ENCODE measurements around the gene TRMT11. TPM values are rescaled to one million over a fixed set of nuclear protein-coding genes. Genes with fewer than 3 reads are reported as not detected.

The TRMT11 gene
- total and polyA plus RNA-seq, 2 donors from 2014 or later: 10.6 to 25.1 TPM

DNA sequence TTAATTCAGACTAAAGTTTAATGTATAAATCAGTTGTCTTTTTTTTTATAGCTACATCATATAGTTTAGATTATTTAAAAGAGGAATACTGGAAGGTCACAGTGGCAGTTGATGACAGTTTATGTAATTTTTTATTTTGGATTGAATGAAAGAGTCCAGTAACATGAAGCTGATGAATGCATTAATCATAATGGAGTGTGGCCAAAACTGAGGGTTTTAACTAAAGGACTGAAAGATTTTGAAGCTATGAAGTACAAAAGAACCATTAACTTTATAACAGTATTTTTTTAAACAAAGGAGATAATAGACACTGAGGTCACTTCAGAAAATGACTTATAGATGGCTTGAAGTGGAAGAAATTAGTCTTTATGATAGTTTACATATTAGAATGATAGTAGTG is 41.3 kb downstream of the TRMT11 start:
- no peaks in the 10 kb centered on the region for H3K9me3 ChIP-seq (ENCODE audit: control insufficient read depth in 2 of 3, insufficient read depth in 1 of 3, low read length in 3 of 3)
- H3K4me1 ChIP-seq (ENCODE audit: control insufficient read depth in 2 of 3, insufficient read depth in 2 of 3, low read depth in 1 of 3, low read length in 3 of 3): no peaks in the 10 kb centered on the region
- intact Hi-C loops (cut with DNase I): no loop called here
- no peak overlapping the region for H3K27ac ChIP-seq (ENCODE audit: low read depth in 2 of 2, low read length in 2 of 2)
- no peak for DNase-seq
- H3K9ac ChIP-seq (ENCODE audit: low read length in 3 of 3): no peak overlapping the region
- FAIRE-seq: no peak
- H3K27me3 ChIP-seq (ENCODE audit: control insufficient read depth, insufficient read depth, low read length): no peaks in the 10 kb centered on the region
- peaks cover 0 to 10% (median 9%) of the 10 kb centered on the region in 3 donors for H3K36me3 ChIP-seq (ENCODE audit: control insufficient read depth in 2 of 3, insufficient read depth in 3 of 3, low read length in 3 of 3)
- no peak overlapping the region for H3K4me3 ChIP-seq (ENCODE audit: low read length in 3 of 3)
- TF ChIP-seq, protein P1, sequence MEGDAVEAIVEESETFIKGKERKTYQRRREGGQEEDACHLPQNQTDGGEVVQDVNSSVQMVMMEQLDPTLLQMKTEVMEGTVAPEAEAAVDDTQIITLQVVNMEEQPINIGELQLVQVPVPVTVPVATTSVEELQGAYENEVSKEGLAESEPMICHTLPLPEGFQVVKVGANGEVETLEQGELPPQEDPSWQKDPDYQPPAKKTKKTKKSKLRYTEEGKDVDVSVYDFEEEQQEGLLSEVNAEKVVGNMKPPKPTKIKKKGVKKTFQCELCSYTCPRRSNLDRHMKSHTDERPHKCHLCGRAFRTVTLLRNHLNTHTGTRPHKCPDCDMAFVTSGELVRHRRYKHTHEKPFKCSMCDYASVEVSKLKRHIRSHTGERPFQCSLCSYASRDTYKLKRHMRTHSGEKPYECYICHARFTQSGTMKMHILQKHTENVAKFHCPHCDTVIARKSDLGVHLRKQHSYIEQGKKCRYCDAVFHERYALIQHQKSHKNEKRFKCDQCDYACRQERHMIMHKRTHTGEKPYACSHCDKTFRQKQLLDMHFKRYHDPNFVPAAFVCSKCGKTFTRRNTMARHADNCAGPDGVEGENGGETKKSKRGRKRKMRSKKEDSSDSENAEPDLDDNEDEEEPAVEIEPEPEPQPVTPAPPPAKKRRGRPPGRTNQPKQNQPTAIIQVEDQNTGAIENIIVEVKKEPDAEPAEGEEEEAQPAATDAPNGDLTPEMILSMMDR (IDR thresholded peaks at IDR 0.05; ENCODE audit: borderline replicate concordance, extremely low read depth, insufficient read depth): no peak

DNA sequence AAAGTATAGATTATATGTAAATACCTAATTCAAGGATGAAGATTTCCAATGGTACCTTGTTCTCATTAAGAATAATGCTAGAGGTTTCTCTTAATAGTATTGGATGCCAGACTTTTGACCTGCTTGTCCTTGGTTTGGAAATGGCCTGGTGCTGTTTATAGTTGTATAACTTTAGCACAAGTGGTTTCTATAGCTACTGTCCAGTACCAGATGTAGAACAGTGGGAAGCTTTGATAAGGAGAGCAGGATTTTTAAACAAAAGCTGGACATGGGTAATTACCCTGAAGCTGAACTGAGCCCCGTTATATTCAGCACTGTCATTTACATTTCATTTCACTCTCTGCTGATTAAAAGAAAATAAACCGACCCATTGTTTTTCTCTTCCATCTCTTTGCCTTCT is 43.7 kb downstream of the TRMT11 start:
- Histone ChIP-seq H3K36me3 (ENCODE audit: control insufficient read depth in 2 of 3, insufficient read depth in 3 of 3, low read length in 3 of 3) (peaks cover 0 to 3% (median 0%) of the 10 kb centered on the region in 3 donors), H3K9ac (ENCODE audit: low read length in 3 of 3) (no peak overlapping the region), H3K4me1 (ENCODE audit: control insufficient read depth in 2 of 3, insufficient read depth in 2 of 3, low read depth in 1 of 3, low read length in 3 of 3) (no peaks in the 10 kb centered on the region), H3K9me3 (ENCODE audit: control insufficient read depth in 2 of 3, insufficient read depth in 1 of 3, low read length in 3 of 3) (no peaks in the 10 kb centered on the region), H3K27ac (ENCODE audit: low read depth in 2 of 2, low read length in 2 of 2) (no peak overlapping the region), H3K27me3 (ENCODE audit: control insufficient read depth, insufficient read depth, low read length) (no peaks in the 10 kb centered on the region), H3K4me3 (ENCODE audit: low read length in 3 of 3) (no peak overlapping the region)
- TF ChIP-seq, protein P1 (IDR thresholded peaks at IDR 0.05; ENCODE audit: borderline replicate concordance, extremely low read depth, insufficient read depth): no peak
- FAIRE-seq (no peak), DNase-seq (no peak)
- intact Hi-C loops (cut with DNase I): no loop called here

GRCh38 chr6:126033696-126034095 is 47.4 kb downstream of the TRMT11 start:
- intact Hi-C loops (cut with DNase I): no loop called here

More at GRCh38 chr6:126033696-126034095, 47.4 kb downstream of the TRMT11 start:
- H3K9ac ChIP-seq (ENCODE audit: low read length in 3 of 3): no peak overlapping the region
- FAIRE-seq (peak; percentile 74), DNase-seq (peak in 3 of 5 donors; percentile 41 to 95 (median 86))
- no peak overlapping the region for H3K27ac ChIP-seq (ENCODE audit: low read depth in 2 of 2, low read length in 2 of 2)
- no peaks in the 10 kb centered on the region for H3K4me1 ChIP-seq (ENCODE audit: control insufficient read depth in 2 of 3, insufficient read depth in 2 of 3, low read depth in 1 of 3, low read length in 3 of 3)
- H3K27me3 ChIP-seq (ENCODE audit: control insufficient read depth, insufficient read depth, low read length): no peaks in the 10 kb centered on the region
- H3K36me3 ChIP-seq (ENCODE audit: control insufficient read depth in 2 of 3, insufficient read depth in 3 of 3, low read length in 3 of 3): peaks cover 0 to 3% (median 0%) of the 10 kb centered on the region in 3 donors
- H3K9me3 ChIP-seq (ENCODE audit: control insufficient read depth in 2 of 3, insufficient read depth in 1 of 3, low read length in 3 of 3): no peaks in the 10 kb centered on the region
- TF ChIP-seq, protein P1 (IDR thresholded peaks at IDR 0.05; ENCODE audit: borderline replicate concordance, extremely low read depth, insufficient read depth): peak; percentile 59
- H3K4me3 ChIP-seq (ENCODE audit: low read length in 3 of 3): no peak overlapping the region
